Activated CD4-positive, alpha-beta T cell treated with anti-CD3 and anti-CD28 coated beads for 24 hours (primary cell): ENCODE measurements around the gene GJC2.
A peak's percentile ranks its signal among the peaks of the same experiment; 100 is the strongest.

Experiments
- DNase-seq, 2 donors: peaks; one replicate each; pipeline ENCODE4 v3.0.0-alpha.2; 2020; ENCODE audit warnings: low read depth in 2 of 2

GJC2 gene

GRCh38 chr1:228157729-228158126 lies 8.0 kb downstream of the GJC2 start:
- no peak for DNase-seq

- DNase-seq: no peak
Measured at GRCh38 chr1:228158151-228159007, 8.6 kb downstream of the GJC2 start.

- DNase-seq: no peak
Measured at GRCh38 chr1:228159008-228159665, 9.4 kb downstream of the GJC2 start.

- no peak for DNase-seq
Measured at GRCh38 chr1:228160201-228160761, 10.6 kb downstream of the GJC2 start.

GRCh38 chr1:228161362-228161761 lies 11.6 kb downstream of the GJC2 start:
- no peak for DNase-seq

- no peak for DNase-seq
Measured at GRCh38 chr1:228161866-228162265, 12.1 kb downstream of the GJC2 start.

- DNase-seq: no peak
Measured at GRCh38 chr1:228162286-228163006, 12.7 kb downstream of the GJC2 start.

- DNase-seq: no peak
Measured at GRCh38 chr1:228163007-228163753, 13.4 kb downstream of the GJC2 start.

- no peak for DNase-seq
Measured at GRCh38 chr1:228163776-228164519, 14.2 kb downstream of the GJC2 start.

GRCh38 chr1:228164561-228165371 lies 15.0 kb downstream of the GJC2 start:
- DNase-seq: no peak

GRCh38 chr1:228165372-228166169 lies 15.8 kb downstream of the GJC2 start, which contains the start of gene IBA57:
Gene IBA57, plus strand, starts transcription at chr1:228165804. Its CDS starts 13 bp downstream, at chr1:228165817.
- DNase-seq: peak; percentile 99

- DNase-seq: no peak
Measured at GRCh38 chr1:228166170-228166936, 16.6 kb downstream of the GJC2 start.

- DNase-seq: no peak
Measured at GRCh38 chr1:228168563-228169270, 19.0 kb downstream of the GJC2 start.

GRCh38 chr1:228169345-228169744 lies 19.6 kb downstream of the GJC2 start:
- DNase-seq: no peak

GRCh38 chr1:228170666-228171065 lies 20.9 kb downstream of the GJC2 start:
- DNase-seq: no peak

GRCh38 chr1:228171221-228171891 lies 21.6 kb downstream of the GJC2 start:
- DNase-seq: no peak
